GM21381 (cell line): ENCODE results near the gene PDE4C.
A peak's percentile ranks its signal among the peaks of the same experiment; 100 is the strongest.

ENCODE experiments used
- ATAC-seq: cut with Tn5 transposase; IDR thresholded peaks from one replicate; pipeline ENCODE4 v1.9.1; 2021; ENCODE audit warnings: mild to moderate bottlenecking, moderate library complexity; ENCODE audit not compliant: unreplicated experiment

Gene PDE4C

GRCh38 chr19:18254546-18255503 is 28.6 kb upstream of the PDE4C start:
- no peak for ATAC-seq

GRCh38 chr19:18253716-18254115 is 27.5 kb upstream of the PDE4C start:
- ATAC-seq, result no peak

GRCh38 chr19:18253130-18253529 is 26.9 kb upstream of the PDE4C start:
- ATAC-seq, result no peak

- no peak for ATAC-seq
Measured at GRCh38 chr19:18252370-18252717, 26.1 kb upstream of the PDE4C start.

DNA sequence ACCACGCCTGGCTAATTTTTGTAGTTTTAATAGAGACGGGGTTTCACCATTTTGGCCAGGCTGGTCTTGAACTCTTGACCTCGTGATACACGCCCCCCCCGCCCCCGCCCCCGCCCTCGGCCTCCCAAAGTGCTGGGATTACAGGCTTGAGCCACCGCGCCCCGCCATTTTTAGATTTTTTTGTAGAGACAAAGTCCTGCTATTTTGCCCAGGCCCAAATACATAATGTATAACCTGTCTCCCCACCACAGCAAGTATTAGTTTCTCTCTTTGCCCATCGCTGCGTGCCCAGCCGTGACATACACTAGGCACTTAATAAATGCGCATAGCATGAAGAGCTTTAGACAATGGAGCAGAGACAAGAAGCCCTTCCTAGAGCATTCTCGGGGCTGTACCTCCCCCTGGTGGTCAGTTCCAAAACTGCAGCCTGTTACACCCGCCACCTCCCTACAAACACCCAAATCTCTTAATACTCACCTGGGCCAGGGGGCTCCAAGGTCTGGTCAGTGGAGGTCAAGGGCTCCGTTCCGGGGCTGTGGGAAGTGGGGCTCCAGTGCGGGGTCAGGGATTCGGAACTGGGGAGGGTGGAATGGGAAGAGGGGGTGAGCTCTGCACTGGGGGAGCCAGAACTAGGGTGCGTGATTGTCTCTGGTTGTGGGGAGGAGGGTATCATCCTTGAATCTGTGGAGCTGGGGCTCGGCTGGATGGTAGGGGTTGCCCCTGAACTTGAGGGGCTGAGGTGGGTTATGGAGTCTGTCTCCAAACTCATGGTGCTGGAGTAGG is 25.5 kb upstream of the PDE4C start:
- ATAC-seq, result no peak

DNA sequence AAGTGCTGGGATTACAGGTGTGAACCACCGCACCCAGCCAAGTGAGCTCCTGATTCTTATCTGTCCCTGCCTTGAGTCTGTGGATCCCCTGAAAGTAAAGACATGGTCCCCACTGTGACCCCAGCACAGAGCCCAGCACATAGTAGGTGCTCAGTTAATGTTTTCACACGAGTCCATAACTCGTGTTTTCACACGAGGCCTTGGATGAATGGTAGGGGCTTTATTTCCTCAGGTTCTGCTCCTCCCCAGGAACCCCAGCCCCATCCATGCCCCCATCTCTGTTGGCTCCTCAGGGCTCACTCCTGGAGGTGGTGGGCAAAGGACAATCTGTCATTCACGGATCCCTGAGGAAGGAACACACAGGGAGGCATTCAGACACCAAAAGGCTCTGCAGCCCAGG is 23.6 kb upstream of the PDE4C start:
- no peak for ATAC-seq

- ATAC-seq, result no peak
Measured at GRCh38 chr19:18245297-18245696, 19.1 kb upstream of the PDE4C start.

DNA sequence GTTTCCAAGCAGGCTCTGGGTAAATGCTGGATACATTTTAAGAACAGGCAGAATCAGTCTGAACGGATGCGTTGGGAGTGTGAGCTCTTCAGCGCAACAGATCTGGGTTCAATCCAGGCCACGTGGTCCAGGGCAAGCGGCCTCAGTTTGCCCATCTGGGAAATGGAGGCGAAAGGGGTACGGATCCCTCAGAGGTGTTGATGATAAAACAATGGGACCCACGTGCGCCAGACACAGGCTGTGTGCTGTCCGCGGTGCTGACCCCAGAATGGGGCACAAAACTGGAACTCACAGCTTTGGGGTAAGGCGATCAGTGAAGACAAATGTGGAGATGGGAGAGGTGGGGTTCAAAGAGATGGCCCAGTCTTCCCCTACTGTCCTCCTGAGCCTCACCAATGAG is 13.1 kb upstream of the PDE4C start:
- no peak for ATAC-seq

DNA sequence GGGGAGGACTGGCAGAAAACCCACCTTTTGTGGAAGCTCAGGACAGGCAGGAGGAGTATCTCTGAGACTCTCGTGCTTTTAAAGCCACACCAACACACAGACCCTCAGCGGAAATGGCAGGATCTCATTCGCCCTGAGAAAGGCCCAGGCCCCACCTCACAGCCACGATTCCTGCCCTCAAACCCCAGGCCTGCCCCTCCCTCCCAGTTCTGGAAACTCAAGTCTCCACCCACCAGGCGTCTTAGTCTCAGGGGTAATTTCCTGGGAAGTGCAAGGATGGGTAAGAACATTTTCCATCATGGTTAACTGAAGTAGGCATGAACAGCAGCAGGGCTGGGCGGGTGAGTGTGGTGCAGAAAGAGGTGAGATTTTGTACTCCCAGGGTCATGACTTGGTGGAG is 8.0 kb upstream of the PDE4C start:
- no peak for ATAC-seq

GRCh38 chr19:18233224-18233825 is 7.1 kb upstream of the PDE4C start:
- ATAC-seq, result no peak

DNA sequence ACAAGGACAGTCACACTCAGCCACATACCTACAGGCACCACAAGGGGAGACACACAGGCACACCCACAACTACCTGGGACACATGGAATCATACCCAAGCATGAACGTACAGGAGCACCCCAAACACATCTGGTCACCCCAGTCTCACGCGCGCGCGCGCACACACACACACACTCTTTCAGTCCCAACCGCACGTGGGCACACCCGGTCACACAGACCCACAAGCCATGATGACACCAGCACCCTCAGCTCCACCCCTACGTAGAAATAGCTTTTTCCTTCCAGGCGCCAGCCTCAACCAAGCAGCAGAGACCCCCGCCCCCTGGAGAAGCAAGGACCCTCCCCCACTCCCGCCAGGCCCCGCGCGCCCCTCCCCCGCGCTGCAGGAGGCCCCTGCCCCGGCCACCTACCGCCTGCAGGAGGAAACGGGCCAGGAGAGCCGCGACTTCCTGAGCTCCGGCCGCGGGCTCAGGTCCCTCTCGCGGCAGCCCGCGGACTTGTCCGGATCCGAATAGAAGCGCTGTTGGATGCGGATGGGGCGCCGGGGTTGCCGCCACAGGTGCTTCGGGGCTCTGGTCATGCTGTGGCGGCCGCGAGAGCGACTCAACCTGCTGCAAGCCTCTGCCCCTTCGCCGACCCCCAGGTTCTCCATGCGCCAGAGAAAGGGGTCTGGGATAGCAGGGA is 6.4 kb upstream of the PDE4C start:
- ATAC-seq, result no peak

GRCh38 chr19:18231775-18232174 is 5.5 kb upstream of the PDE4C start:
- no peak for ATAC-seq

DNA sequence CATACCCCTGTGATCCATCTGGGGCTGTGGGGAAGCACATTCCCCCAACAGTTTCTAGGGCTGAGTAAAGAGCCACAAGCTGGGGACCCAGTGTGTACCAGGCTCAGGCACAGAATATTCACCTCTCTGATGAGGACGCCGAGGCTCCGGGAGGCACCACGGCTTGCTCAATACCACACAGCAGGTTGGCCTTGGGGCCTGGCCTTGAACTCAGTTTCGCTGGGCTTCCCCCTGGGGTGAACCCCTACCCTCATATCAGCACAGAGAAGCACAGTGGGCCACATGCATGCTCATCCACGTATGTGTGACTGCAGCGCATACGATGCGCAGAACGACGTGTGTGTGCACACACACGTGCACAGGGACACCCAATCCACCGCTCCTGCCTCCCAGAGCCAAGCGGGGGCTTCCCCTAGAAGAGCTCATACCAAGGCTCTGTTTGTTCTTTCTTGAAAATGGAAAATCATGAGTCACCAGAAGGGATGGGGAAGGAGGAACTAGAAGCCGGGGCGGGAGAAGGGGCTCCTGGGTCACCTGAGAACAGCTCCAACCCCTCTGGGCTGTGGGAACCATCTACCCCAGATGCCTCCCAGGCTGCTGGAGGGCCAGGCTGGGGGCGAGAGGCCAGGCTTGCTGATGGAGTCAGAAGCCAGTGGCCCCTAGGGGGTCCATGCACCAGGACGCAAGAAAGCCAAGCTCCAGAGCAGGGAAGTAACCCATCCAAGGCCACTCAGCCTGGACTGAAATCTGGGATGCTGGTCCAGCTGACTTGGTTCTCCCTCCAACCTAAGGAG is 4.9 kb upstream of the PDE4C start:
- ATAC-seq, result no peak

DNA sequence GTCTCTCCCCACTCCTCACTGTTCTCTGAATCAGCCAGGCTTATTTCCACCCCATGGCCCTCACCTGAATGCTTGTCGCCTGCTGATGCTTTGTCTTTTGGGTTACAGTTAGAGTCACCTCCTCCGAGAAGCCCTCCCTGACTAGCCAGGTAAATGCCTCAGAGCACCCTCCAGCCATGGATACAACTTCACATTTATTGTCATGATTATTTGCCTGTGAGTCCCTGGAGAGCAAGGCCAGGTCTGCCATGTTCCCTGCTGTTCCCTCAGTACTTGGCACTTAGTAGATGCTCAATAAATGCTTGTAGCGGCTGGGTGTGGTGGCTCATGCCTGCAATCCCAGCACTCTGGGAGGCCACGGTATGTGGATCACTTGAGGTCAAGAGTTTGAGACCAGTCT is 3.7 kb upstream of the PDE4C start:
- ATAC-seq, result no peak

- ATAC-seq, result no peak
Measured at GRCh38 chr19:18229474-18229873, 3.2 kb upstream of the PDE4C start.

DNA sequence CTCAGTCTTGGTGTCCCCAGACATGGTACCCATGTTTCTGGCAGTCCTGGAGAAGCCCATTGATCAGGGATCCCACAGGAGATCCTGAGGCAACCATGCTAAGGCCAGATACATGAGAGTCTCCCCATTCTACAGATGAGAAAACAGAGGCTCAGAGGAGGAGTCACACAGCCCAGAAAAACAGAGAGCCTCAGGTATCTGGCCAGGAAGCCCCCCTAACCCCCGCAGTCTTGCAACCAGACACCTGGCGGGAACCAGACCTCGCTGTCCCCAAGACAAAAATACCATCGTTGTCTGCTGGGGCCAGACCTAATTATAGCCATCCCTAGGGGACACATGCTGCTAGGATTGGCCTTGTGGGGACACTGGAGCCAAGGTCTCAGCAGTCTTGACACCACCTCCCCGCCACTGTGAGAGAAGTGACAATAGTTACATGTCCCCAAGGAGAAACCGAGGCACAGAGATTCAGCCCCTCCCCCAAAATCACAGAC is 1.6 kb upstream of the PDE4C start:
- no peak for ATAC-seq

DNA sequence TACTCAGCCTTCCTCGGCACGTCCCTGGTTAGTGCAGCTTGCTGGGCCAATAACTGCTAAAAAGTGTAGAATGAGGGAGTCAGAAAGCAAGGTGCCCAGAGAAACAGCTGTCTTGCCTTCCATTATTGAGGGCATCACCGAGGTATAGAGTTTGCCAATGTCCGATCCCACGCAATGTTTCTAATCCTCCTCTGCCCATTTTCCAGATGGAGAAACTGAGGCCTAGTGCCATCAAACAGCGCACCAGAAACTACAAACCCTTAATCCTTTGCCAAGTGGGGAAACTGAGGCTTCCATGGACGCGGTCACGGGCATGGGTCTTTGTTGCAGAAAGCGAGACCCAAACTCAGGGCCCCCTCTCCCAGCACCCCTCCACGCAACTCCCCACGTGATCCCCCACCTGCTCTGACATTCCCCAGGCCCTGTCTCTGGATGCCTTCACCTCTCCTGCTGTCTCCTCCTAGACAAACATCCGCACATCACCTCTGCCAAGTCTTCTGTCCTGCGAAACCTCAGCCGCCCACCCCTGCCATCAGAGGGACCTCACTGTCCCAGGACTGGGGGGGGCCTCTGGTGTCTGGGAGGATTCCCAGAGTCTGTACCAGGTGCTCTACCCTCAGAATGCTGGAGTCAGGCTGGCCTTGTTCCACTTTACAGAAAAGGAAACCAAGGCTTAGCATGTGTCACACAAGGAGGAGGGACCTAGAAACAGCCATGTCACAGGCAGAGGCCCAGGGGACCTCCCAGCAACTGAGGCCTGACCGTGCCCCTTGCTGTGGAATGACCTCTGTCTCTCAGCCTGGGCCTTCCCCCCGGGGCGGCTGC is 930 bp upstream of the PDE4C start:
- ATAC-seq, result no peak

DNA sequence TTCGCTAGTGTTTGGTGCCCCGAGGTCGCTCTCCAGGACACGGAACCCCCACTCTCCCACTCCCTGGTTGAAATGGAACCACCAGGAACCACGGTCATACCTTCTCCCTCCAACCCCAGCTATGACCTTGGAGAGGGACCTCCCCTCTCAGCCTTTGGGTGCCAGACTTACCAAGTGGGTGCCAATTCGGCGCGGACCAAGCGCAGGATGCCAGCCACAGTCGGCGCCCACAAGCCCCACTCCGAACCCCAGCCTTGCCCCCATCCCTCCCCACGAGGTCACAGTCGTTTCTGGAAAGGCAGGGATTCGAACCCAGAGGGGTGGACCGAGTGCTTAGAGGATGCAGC is 910 bp downstream of the PDE4C start:
- ATAC-seq, result no peak

GRCh38 chr19:18224525-18225354 is 1.5 kb downstream of the PDE4C start:
- ATAC-seq, result peak; percentile 92
